GM19397 (cell line): ENCODE results near the gene RAB40C.
"Not testable (repeated sequence)": the region's sequence is repeated elsewhere in the genome, so short reads cannot be mapped to it uniquely, and the experiment has no call there.

Experiments
- ATAC-seq: cut with Tn5 transposase; IDR thresholded peaks from one replicate; pipeline ENCODE4 v1.9.1; 2021; ENCODE audit warnings: mild to moderate bottlenecking, moderate library complexity; ENCODE audit not compliant: unreplicated experiment

RAB40C gene

GRCh38 chr16:586645-587590 lies 2.9 kb upstream of the RAB40C start:
- no peak for ATAC-seq

GRCh38 chr16:588639-588888 lies 1.3 kb upstream of the RAB40C start:
- ATAC-seq, result peak; percentile 2

GRCh38 chr16:588889-589657 lies 793 bp upstream of the RAB40C start:
- peak; percentile 69 for ATAC-seq

- no peak for ATAC-seq
These were observed 435 bp downstream of the RAB40C start for GRCh38 chr16:590188-590814.

DNA sequence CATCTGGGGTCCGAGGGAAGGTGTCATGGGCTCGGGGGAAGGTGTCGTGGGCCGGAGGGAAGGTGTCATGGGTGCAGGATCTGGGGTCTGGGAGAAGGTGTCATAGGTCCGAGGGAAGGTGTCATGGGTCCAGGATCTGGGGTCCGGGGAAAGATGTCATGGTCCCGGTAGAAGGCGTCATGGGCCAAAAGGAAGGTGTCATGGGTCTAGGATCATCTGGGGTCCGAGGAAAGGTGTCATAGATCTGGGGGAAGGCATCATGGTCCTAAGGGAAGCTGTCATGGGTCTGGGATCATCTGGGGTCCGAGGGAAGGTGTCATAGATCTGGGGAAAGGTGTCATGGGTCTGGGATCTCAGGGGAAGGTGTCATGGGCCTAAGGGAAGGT lies 942 bp downstream of the RAB40C start:
- ATAC-seq, result no peak

GRCh38 chr16:591231-591630 lies 1.4 kb downstream of the RAB40C start:
- no peak for ATAC-seq

GRCh38 chr16:591892-592517 lies 2.1 kb downstream of the RAB40C start:
- no peak for ATAC-seq

GRCh38 chr16:592518-593306 lies 2.8 kb downstream of the RAB40C start:
- no peak for ATAC-seq

GRCh38 chr16:593406-593805 lies 3.5 kb downstream of the RAB40C start:
- no peak for ATAC-seq

DNA sequence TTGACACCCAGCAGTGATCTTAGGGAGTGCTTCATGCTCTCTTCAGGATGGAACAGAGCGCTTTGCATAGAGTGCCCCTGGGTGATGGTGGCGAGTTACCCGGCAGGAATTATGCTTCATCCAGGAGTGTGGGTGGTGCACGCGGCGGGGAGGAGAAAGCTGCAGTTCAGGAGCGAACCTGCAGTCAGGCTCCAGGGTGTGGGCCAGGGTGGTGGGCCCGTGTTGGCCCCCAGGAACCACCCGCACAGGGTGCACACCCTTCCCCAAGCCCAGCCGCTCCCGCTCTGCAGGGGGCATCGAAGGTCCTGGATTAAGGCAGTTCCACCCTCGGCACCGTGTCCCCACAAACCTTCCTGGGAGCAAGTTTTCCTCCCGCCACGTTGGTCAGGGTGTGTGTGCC lies 3.9 kb downstream of the RAB40C start:
- ATAC-seq, result no peak

GRCh38 chr16:595094-595528 lies 5.2 kb downstream of the RAB40C start:
- ATAC-seq, result no peak

DNA sequence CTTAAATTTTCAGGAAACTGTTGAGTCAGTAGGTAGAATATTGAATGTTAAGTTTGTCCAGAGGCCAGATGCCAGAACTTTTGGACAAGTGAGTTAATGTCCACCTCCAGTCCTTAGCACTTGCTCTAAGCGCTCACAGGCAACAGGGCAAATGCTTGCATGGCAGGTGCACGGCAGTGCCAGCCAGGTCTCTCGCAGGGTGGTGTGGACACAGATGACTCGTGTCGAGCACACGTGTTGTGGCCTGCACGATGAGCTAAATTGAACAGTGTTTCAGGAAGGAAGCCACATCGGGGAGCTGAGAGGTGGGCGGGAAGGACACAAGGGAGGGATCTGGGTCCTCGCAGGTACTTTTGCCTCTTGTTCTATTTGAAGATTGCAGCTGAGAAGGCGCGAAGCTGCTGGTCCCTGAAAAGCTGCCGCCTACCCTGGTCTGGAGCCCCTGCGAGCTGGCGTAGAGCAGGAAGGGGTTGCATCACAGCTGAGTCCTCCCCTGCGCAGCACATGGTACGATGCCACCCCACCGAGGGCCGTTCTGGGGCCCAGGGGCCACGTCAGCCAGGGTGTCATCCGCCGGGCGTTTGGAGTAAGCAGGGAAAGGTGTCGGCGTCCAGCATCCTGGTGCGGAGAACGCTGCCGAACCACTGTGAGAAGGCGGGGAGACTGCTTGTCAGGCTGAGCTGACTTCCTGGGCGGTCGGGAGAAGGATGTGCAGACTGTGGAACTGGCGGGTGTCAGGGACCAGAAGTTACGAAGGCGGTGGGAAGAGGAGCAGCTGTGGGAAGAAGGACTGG lies 6.3 kb downstream of the RAB40C start:
- no peak for ATAC-seq

DNA sequence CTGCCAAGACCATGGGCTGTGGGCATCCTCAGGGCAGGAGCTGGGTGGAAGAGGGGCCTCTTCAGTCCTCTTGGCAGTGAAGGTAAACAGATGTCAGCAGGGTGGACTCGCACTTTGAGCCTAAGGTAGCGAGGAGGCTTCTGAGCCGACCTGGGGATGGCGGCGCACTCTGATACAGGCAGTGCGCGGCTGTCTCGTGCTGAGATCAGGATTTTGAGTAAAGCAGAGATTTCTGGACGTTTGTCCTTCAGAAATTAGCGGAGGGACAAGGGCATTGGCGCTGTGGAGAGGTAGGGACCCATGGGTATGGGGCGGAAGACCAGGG lies 6.8 kb downstream of the RAB40C start:
- ATAC-seq, result no peak

- ATAC-seq, result not testable (repeated sequence)
These were observed 7.8 kb downstream of the RAB40C start for GRCh38 chr16:597655-598054.

GRCh38 chr16:598823-599739 lies 9.2 kb downstream of the RAB40C start:
- no peak for ATAC-seq

DNA sequence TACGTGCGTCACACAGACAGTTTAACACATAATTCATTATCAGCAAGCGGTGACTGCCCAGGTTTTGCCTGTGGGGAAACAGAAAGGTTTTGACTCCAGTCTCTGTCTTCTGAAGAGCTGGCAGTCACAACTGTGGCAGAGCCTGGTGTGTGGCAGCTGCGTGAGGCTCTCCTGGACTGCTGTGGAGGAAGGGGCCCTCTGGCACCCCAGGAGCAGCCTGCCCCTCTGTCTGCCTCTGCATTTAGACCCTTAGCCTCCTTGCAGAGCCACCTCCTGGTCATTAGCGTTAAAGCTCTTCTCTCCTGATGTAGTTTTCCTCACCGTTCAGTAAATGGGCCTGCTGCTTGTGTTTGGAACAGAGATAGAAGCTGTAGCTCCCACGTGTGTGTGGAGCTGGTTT lies 10.9 kb downstream of the RAB40C start:
- no peak for ATAC-seq

GRCh38 chr16:603933-604332 lies 14.1 kb downstream of the RAB40C start:
- ATAC-seq, result no peak

DNA sequence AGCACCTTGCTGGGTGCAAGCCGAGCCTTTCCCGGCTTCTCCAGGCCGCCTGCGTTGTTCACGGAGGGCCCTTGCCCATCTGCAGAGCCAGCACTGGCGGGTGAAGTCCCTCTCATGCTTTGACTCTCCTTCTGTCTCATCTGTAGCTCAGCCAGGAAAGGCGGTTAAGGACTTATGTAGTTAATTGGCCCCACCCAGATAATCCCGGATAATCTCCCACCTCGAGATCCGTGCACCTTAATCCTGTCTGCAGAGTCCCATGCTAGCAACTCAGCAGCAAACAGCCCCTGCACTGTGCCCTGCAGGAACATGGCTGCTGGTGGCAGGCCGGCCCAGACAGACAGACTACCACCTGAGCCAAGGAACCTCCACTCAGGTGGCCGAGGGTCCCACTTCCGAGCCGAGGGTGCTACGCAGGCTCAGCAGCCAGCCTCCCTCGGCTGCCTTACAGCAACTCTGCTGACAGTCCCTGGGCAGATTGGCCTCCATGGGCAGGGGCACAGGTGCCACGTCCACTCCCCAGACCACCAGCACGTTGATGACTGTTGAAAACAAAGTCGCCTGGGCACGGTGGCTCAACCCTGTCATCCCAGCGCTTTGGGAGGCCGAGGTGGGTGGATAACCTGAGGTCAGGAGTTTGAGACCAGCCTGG lies 16.9 kb downstream of the RAB40C start:
- ATAC-seq, result no peak
